CMK (cell line): Measurements from ENCODE around the gene ARHGAP25.
A peak's percentile ranks its signal among the peaks of the same experiment; 100 is the strongest.

Experiments used
- DNase-seq: peaks from one replicate; pipeline ENCODE4 v3.0.0-alpha.2; 2010; ENCODE audit warnings: low read depth

ARHGAP25 gene

DNA sequence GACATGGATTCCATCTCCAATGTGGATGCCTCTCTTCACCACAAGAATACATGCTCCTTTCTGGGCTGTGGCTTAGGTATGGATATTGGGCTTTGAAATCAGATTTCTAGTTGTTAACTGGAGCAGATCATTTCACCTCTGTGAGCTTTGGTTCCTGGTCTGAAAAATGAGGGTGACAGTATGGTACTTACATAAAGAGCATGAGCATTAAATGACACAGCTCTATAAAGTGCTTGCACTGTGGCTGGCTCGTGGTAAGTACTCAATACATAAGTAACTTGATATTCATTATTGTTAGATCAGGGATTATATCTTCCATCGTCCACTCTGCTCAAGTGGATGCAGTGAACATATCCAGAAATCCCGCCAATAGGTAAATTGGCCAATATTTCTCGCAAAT, 33.4 kb downstream of the ARHGAP25 start:
- no peak for DNase-seq

DNA sequence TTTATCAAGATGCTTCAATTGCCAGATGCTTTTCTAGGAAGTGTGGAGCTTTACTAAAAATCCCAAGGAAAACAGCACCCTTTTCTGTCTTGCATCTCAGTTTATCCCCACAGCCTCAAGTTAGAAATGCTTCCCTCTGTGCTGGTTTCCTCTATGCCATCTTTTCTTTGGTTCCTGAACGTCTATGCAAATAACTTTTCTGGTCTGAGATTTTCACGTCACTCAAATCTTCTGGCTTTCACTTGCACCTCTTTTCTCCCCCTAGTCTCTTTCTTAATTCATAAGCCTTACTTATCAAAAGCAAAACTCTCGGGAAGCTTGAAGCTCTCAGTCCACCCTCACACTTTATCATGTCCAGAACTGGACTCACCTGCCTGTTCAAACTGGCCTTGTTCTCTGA, 33.9 kb downstream of the ARHGAP25 start:
- no peak for DNase-seq

DNA sequence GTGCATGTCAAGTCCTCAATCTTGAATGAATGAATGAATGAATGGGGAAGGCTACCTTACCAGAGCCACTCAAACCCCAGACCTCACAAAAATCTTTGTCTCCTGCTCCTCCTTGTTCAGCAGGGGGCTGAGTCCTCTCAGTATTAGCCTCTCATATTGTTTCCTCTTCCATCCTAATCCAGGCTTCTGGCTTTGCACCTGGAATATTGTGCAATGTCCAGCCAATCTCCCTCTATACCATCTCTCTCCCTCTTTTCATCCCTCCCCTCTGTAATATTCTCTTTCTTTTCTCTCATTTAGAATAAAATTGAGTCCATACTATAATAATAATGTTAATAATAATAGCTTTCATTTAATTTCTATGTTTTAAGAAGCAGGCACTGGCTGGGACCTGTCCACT, 34.3 kb downstream of the ARHGAP25 start:
- DNase-seq = no peak

DNA sequence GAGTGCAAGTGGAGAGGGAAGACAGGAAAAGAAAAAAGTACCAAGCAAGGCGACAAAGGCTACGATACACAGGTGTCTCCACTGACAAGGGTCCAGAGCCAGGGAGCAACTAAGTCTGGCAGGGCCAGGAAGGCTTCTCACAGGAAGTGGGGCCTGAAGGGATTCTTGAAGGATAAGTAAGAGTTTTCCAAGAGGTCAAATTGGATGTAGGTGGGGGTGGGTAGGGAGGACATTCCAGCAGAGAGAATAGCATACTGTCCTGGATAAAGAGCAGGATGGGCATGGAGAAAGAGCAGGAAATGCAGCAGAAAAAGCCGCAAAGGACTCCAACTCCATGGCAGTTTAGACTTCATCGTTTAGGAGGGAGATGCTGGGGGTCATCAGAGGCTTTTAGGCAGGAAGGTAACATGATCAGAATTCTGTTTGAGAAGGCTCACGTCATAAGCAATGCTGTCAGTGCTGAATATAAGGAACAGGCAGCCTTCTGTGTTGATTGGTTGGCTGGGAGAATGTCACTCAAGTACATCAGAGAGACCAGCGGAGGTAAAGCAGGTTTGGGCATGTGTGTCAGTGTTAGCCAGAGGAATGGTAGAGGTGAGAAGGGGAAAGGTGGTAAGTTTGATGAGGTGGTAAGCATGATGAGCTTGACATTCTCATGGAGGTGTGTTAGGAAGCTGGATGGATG, 35.1 kb downstream of the ARHGAP25 start:
- DNase-seq = no peak

DNA sequence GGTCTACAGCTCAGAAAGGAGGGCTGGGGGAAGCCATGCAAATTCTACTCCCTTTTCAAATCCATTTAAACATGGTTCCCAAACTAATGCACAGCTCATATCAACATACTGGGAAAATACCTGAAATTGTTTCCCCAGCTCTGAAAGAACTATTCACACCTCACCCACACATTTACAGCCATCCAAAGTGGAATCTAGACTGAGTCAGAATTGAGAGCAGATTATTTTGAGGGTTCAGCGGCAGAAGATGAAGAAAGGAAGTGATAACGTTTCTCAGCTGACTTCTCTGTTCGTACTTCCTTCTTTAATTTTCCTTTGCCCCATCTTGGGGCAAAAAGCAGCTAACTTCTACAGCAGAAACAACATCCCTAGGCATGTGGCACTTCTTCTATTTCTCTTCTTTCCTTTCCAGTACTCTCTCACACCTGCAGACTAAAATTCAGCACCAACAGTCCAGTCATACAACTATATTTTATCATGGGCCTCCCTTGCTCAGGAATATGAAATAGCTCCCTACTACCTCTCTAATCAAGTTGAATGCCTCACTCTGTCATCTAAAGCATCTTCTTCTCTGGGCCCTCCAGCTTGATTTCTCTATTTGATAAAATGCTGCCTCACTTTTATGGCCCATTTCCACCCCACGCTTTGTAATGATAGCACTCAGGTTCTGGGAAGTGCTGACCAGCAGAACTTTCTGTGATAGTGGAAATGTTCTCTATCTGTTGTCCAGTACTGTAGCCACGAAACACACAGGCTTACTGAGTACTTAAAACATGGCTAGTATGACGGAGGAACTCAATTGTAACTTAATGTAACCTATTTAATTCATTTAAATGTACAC, 35.9 kb downstream of the ARHGAP25 start:
- no peak for DNase-seq

DNA sequence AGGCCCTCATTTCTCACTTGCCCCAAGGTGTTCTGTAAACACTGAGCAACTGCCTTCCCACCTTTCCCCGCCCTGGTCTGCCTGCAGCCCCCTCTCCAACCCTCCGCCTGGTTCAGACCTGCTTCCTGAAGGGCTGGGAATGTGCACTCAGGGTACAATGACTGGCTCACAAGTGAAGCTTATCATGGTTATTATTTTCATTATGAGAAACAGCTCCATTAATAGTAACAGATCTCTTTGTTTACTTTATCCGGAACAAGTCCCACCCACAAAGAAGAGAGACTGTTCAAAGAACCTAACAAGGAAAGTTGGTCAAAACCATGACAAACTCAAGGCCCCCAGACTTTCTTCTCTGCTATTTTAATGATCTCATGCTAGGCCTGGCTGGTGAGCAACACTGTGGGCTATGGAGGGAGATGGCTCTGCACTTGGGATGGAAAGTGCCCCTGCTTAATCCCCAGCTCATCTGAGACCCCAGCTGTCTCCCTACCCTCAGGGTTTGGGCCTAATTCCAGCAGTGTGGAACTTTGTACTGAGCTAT, 36.7 kb downstream of the ARHGAP25 start:
- no peak for DNase-seq

DNA sequence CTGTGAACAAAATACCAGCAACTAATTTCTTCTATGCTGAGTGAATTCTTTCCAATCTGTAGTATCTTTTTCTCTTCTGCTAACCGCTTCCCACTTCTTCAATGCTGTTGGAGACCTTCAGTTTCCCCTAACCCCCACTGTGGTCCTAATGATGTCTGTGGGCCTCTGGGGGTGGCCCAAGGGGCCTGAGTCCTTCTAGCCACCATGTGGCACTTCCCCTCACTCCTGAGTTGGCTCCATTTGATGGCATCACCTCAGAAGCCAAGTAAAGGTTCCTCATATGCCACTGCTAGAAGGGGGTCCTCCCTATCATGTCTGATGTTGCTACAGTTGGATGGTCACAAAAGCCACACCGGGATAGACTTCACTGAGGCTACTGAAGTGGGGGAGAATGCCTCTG, 37.5 kb downstream of the ARHGAP25 start:
- no peak for DNase-seq

DNA sequence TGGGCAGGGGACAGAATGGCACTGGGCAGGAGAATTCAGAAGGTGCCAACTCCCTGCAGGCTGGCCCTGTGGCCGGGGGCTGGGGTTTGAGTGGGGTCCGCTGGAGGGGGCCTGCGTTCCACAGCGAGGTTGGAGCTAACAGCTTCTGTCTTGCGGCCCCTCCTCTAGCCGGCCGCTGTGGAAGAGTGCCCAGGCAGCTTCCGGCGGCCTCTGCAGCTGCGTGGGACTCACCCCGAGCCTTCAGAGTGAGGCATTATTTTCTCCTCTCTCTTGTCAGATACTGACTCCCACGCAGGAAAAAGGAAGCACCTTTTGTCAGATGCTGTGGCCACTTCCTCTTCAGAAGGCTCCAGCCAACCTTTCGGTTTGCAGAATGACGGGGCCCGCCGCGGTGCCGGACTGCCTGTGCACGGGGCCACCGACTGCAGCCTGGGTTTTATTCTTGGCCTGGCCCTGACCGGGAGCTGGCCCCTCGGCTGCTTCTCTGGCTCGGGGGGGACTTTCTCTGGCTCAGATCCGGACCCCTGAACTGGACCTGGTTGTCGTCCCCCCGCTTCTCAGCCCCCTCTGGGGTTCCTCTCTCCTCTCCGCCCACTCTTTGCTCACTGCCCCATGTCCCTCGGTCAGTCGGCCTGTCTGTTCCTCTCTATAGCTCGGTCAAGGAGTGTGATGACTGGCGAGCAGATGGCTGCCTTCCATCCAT, 40.1 kb downstream of the ARHGAP25 start:
- peak; percentile 98 for DNase-seq

DNA sequence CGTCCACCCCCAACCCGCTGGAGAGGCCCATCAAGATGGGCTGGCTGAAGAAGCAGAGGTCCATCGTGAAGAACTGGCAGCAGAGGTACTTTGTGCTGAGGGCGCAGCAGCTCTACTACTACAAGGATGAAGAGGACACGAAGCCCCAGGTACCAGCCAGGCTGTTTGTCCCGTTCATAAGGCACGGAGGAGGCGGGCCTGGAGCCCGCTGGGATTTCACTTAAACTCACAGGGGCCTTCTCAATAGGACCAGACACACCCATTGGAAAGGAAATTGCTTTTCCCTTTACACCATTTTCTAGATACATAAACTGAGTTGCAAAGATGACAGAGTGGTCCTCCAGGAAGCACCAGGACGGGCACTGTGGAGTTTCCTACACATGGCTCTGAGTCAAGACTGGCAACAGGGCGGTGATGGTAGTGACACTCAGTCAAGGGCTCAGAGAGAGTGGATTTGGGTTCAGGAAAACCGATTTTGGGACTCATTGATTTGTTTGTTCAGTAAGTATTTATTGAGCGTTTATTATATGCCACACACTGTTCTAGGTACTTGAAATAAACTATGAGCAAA, 40.7 kb downstream of the ARHGAP25 start:
- no peak for DNase-seq

DNA sequence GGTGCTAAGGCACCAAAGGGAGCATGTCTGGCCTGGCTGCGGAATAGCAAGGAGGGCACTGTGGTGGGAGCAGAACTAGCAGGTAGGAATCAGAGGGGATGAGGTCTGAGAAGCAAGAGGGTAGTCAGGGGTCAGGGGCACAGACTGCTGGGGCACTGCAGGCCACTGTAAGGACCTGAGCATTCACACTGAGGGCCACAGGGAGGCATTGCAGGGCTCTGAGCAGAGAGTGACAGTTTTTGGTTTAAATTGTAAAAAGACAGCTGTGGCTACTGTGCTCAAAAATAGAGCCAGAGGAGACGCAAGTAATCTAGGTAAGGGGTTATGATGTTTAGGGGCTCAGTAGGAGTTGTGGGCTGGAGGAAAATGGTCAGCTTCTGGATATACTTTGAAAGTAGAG, 41.5 kb downstream of the ARHGAP25 start:
- DNase-seq = no peak

DNA sequence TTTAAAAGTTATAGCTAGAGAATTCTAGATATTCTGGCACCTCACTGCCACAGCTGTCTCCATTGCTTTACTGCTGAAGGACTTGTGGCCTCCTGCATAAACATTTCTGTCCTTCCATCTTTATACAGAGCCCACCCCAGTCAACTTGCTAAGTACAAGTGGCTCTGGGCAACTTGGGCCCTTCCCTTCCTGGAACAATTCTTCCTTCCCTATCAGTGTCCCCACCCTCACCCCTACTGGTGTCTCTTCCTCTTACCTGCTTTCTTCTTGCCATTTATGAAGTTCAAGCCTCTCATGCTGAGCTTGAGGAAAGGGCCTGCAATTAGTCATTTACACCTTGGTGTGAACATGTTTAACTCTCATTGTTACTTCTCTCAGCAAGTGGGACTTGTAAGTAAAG, 45.0 kb downstream of the ARHGAP25 start:
- DNase-seq = no peak

DNA sequence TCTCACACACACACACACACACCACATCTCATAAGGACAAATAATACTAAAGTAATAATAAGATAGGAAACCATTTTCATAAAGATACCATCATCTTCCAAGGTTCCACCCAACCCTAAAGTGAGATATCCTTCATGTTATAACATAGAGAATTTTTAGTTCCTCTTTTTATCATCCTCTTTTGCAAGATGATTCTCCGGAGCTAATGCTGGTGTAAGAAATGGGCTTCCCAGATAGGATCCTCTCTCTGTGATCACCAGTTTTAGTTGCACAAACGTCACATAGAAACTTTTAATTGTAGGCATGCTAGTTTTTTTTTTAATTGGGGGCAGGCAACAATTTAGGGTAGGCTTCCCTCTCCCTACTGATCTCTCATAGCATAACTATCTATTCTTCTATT, 49.6 kb downstream of the ARHGAP25 start:
- no peak for DNase-seq

DNA sequence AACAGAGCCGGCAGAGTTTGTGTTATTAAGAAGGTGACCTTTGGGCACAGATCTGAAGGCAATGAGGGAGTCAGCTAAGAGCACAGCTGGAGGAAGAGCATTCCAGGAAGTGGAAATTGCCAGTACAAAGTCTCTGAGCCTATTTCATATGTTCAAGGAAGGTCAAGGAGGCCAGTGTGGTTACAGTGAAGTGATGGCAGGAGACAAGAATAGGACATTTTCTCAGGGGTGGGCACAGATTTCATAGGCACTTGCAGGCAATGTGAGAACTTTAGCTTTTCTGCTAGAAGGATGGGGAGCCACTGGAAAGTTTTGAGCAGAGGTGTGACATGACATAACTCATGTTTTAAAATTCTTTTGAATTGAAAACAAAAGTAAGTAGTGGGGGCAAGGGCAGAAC, 50.3 kb downstream of the ARHGAP25 start:
- DNase-seq = no peak

DNA sequence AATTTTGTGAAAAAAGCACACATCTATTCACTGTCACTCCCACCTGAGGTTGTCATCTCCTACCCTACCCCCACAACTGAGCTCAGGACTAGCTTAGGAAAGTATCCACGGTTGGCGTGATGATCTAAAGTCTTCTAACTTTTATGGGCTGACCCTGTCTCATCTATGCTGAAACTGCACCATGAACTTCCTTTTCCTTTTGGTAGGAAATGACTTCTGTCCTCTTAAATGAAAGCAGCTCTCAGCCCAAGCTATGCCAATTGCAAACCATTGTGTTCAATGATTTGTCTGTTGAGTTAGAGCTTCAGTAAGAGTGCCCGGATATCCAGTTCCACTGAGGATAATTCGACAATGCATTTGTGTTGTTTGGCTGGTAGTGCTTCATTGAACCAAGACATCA, 52.7 kb downstream of the ARHGAP25 start:
- no peak for DNase-seq

DNA sequence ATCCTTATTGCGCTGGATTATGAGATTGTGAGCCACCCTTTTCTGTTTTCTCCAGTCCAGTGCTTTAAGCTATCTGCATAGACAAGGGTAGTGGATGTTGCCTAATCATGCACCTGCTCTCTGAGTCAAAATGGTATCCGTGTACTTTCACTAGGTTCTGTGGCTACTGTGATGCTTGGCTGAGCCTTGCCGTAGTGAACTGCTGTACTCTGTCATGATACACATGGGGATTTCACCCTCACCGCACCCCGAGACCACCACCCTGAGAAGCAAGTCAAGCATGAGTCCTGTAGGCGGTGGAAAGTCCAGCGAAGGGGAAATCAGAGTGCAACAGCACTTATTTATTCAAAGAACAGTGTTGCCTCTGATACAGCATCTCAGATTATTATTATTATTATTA, 55.0 kb downstream of the ARHGAP25 start:
- DNase-seq = no peak

DNA sequence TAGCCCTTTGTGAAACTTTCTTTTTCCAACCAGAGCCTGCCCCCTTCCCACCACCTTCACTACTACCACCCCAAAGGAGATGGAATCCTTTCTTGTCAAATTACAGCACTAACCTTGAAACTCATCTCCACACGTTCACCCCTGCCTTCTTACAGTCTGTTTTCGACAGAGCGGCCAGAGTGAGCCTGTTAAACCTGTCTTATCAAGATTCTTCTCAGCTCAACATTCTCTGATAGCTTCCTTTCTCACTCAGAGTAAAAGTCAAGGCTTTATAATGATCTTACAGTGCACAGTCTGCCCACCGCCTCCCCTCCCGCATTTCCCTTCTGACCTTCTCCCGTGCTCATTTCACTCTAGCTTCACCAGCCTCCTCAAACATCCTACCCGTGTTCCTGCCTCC, 56.0 kb downstream of the ARHGAP25 start:
- no peak for DNase-seq

DNA sequence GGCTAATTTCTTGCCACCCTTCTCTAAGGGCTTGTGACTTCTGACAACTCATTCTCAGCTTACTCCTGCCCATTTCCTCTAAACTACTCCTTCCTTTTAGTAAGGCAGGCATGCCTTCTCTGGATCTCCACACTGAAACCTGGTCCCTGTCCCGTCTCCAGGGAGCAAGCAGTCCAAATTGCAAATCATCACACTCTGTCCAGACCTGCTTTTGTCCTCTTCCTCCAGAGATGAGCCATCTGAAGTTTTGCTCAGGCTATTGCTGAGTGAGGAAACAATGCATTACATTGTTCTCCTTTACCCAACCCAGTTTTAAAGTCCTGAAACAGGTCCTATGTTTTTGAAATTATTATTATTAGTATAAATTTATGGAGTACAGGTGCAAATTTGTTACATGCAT, 57.3 kb downstream of the ARHGAP25 start:
- DNase-seq = no peak

DNA sequence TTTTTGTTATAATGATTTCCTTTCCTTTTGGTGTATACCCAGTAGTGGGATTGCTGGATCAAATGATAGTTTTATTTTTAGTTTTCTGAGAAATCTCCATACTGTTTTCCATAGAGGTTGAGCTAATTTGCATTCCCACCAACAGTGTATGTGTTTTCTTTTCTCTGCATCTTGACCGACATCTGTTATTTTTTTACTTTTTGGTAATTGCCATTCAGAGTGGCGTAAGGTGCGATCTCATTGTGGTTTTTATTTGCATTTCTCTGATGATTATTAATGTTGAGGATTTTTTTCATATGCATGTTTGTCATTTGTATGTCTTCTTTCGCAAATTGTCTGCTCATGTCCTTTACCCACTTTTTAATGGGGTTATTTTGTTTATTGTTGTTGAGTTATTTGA, 58.1 kb downstream of the ARHGAP25 start:
- DNase-seq = no peak

DNA sequence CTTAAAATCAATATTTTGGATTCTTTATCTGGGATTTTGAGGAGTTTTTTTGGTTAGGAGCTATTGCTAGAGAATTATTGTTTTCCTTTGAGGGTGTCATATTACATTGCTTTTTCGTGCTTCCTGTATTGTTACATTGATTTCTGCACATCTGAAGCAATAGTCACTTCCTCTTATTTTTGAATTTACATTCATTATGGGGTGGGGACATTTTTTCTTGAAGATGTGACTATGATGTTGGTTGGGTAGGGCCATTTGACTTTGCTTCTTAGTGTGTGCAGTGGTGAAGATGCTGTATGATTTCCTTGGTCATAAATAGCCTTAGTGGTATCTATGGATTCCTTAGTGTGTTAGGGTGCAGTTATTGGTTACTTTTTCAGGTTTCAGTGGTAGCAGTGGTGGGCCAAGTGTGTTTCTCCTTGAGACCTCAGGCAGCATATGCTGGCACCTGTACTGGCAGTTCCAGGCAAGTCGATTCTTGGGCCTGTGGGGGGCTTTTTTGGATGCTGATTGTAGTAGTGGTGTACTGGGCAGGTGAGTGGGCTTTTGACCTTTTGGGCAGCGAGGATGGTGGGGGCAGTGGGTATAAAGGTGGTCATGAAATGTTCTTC, 61.8 kb downstream of the ARHGAP25 start:
- DNase-seq = no peak

DNA sequence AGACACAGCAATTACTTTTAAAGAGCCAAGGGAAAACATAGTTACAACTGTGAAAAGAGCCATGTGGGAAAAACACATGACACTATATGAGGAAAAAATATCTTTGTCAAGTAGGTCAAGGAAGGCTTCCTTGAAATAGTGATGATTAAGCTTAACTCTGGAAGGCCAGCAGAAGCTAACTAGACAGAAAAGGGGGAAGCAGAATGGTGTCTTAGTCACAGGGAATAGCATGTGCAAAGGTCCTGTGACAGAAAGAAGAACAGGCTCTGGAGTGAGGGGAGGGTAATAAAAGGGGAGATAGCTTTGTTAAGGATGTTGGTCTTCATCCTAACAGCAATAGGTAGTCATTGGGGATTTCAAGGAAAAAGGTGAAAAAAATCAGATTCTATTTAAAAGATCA, 64.0 kb downstream of the ARHGAP25 start:
- DNase-seq = no peak

DNA sequence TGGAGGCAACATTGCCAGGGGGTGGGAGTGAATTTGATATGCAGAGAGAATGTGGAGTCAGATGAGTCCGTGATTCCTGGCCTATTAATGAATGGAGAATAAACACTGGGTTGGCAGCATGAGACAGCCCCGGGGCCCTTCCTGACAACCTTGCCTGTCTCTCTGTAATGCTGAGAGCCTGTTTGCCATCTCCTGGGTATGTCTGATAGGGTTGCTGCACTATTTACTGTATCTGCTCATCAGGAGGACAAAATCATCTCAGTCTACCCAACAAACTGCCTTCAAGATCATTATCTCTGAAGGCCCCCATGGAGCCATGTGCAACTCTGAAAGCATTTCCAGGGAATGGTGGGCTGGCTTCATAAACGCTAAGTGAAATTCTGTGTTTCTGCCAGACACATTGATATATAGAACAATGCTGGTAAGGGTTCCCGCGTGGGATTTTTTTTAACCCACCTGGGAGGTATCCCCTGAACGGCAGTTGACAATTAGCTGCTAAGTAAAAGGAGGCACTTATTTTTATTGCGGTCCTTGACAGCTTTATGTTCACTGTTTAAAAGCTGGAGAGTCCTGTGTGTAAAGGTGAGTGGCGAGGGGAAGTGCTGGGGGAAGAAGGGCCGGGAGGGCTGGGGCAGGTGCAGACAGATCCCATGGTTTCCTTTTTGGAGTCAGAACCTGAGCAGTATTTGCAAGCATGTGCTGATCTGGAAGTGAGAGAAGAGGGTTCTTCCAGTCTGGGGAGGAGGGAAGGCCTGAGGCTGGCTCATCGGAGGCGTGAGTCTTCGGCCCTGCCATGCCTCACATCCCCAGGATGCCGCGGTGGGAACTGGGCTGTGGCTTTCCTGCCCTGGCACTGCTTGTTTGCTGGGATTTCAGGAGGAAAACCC, 64.8 kb downstream of the ARHGAP25 start:
- no peak for DNase-seq
